Endodermal cell (in vitro differentiated cells): ENCODE measurements around the gene WNT7B. TPM values are rescaled to one million over a fixed set of nuclear protein-coding genes. Genes with fewer than 3 reads are reported as not detected.
A peak's percentile ranks its signal among the peaks of the same experiment; 100 is the strongest.

ENCODE experiments used
- DNase-seq: peaks from one replicate; pipeline ENCODE4 v3.0.0-alpha.2; 2017
- H3K27ac ChIP-seq: 2 replicates; pipeline ENCODE4 v1.5.1; 2013; ENCODE audit warnings: mild to moderate bottlenecking, low read depth, low read length, moderate library complexity
- H3K27me3 ChIP-seq: 2 replicates; pipeline ENCODE4 v1.6.1; 2013; ENCODE audit warnings: mild to moderate bottlenecking, low read length, moderate library complexity; ENCODE audit not compliant: insufficient read depth, control insufficient read depth, poor library complexity, severe bottlenecking
- H3K36me3 ChIP-seq: 2 replicates; pipeline ENCODE4 v1.7.0; 2013; ENCODE audit warnings: mild to moderate bottlenecking, low read length, moderate library complexity; ENCODE audit not compliant: control insufficient read depth, insufficient read depth
- H3K4me1 ChIP-seq: one replicate; pipeline ENCODE4 v1.7.0; 2013; ENCODE audit warnings: low read length; ENCODE audit not compliant: control insufficient read depth, insufficient read depth
- H3K4me3 ChIP-seq: 2 replicates; pipeline ENCODE4 v1.5.1; 2013; ENCODE audit warnings: mild to moderate bottlenecking, low read length, moderate library complexity
- H3K9ac ChIP-seq: 2 replicates; pipeline ENCODE4 v1.6.1; 2013; ENCODE audit warnings: mild to moderate bottlenecking, low read length, moderate library complexity; ENCODE audit not compliant: poor library complexity, severe bottlenecking; ENCODE audit errors: extremely low read depth
- H3K9me3 ChIP-seq: 2 replicates; pipeline ENCODE4 v1.6.1; 2013; ENCODE audit warnings: mild to moderate bottlenecking, low read length, moderate library complexity; ENCODE audit not compliant: control insufficient read depth
- H3K27ac Mint-ChIP-seq: 2 replicates; pipeline ENCODE4 v1.8.0; 2020; ENCODE audit warnings: mixed read lengths
- H3K27me3 Mint-ChIP-seq: 2 replicates; pipeline ENCODE4 v1.8.0; 2021; ENCODE audit warnings: mild to moderate bottlenecking, mixed read lengths; ENCODE audit not compliant: insufficient read depth
- H3K36me3 Mint-ChIP-seq: 2 replicates; pipeline ENCODE4 v1.8.0; 2020; ENCODE audit warnings: low read depth, mixed read lengths
- H3K4me1 Mint-ChIP-seq: 2 replicates; pipeline ENCODE4 v1.8.0; 2020; ENCODE audit warnings: mixed read lengths
- H3K4me3 Mint-ChIP-seq: 2 replicates; pipeline ENCODE4 v1.8.0; 2020; ENCODE audit warnings: mild to moderate bottlenecking, moderate library complexity, mixed read lengths
- H3K9me3 Mint-ChIP-seq: 2 replicates; pipeline ENCODE4 v1.8.0; 2020; ENCODE audit warnings: mild to moderate bottlenecking, mixed read lengths
- CTCF ChIP-seq: fragments of 200-600 bp; sonication (generic); conservative IDR thresholded peaks from 2 replicates; pipeline ENCODE4 v1.5.0; 2021; ENCODE audit warnings: antibody characterized with exemption, mild to moderate bottlenecking
- WGBS, 2 experiments: methylation state at CpG; one replicate each; pipeline versions ENCODE4 v1.1.5 to v1.1.7; 2013; ENCODE audit warnings: missing lambda C conversion rate in 2 of 2, mixed read lengths in 1 of 2; ENCODE audit not compliant: insufficient coverage in 1 of 2, insufficient read length in 1 of 2; 5-methylcytosine and 5-hydroxymethylcytosine counted together
- total RNA-seq, 2 donors: library from RNA; stranded (reverse); fragmentation: NEBNext Ultra II Directional in 1 of 2; extraction: Animal tissue kit (Norgen Biotek cat#: 25700) in 1 of 2; gene quantifications; 2 replicates in 1 of 2; 3 replicates in 1 of 2; pipeline ENCODE4 v1.2.1, GENCODE V29; 2021

WNT7B gene
- total RNA-seq, 2 donors from 2014 or later: not detected

GRCh38 chr22:46017166-46017565, 40.2 kb upstream of the WNT7B start:
- no peaks in the 10 kb centered on the region for H3K36me3 Mint-ChIP-seq
- DNase-seq: no peak
- H3K27me3 ChIP-seq: no peaks in the 10 kb centered on the region
- no peak for TF ChIP-seq CTCF
- H3K9me3 Mint-ChIP-seq: no peaks in the 10 kb centered on the region
- H3K36me3 ChIP-seq: no peaks in the 10 kb centered on the region
- no peak overlapping the region for H3K27ac Mint-ChIP-seq
- H3K4me1 ChIP-seq: peaks cover 3% of the 10 kb centered on the region
- no peak overlapping the region for H3K9ac ChIP-seq
- H3K27ac ChIP-seq: no peak overlapping the region
- no peak overlapping the region for H3K4me3 Mint-ChIP-seq
- no peak overlapping the region for H3K4me3 ChIP-seq
- WGBS, 2 experiments: 82% methylated on average over 1 of the region's 2 CpGs; no CpG with 5 or more reads in 1 of the 2 experiments
- peaks cover 9% of the 10 kb centered on the region for H3K27me3 Mint-ChIP-seq
- no peaks in the 10 kb centered on the region for H3K9me3 ChIP-seq
- peaks cover 9% of the 10 kb centered on the region for H3K4me1 Mint-ChIP-seq

- peaks cover 3% of the 10 kb centered on the region for H3K4me1 ChIP-seq
- H3K27me3 Mint-ChIP-seq: no peaks in the 10 kb centered on the region
- H3K9ac ChIP-seq: peak overlapping the region; percentile 77
- no peaks in the 10 kb centered on the region for H3K36me3 Mint-ChIP-seq
- 5 to 13% methylated on average over 29 to 56 of the region's 56 CpGs for whole genome bisulfite sequencing, 2 experiments
- peak overlapping the region; percentile 64 for H3K27ac ChIP-seq
- peak; percentile 95 for DNase-seq
- H3K36me3 ChIP-seq: no peaks in the 10 kb centered on the region
- no peaks in the 10 kb centered on the region for H3K9me3 ChIP-seq
- peak overlapping the region; percentile 79 for H3K4me3 Mint-ChIP-seq
- peak overlapping the region; percentile 81 for H3K4me3 ChIP-seq
- peak; percentile 82 for TF ChIP-seq CTCF
- H3K27me3 ChIP-seq: no peaks in the 10 kb centered on the region
- peak overlapping the region; percentile 96 for H3K27ac Mint-ChIP-seq
- no peaks in the 10 kb centered on the region for H3K9me3 Mint-ChIP-seq
- peaks cover 9% of the 10 kb centered on the region for H3K4me1 Mint-ChIP-seq
Observed at GRCh38 chr22:46013460-46014416, 36.8 kb upstream of the WNT7B start.

- 77% methylated on average over 11 of the region's 11 CpGs; no CpG with 5 or more reads in 1 of the 2 experiments for WGBS, 2 experiments
- H3K27me3 ChIP-seq: no peaks in the 10 kb centered on the region
- H3K36me3 Mint-ChIP-seq: no peaks in the 10 kb centered on the region
- H3K9me3 ChIP-seq: no peaks in the 10 kb centered on the region
- H3K9me3 Mint-ChIP-seq: no peaks in the 10 kb centered on the region
- H3K4me1 Mint-ChIP-seq: peaks cover 9% of the 10 kb centered on the region
- DNase-seq: no peak
- peak overlapping the region; percentile 79 for H3K4me3 Mint-ChIP-seq
- H3K36me3 ChIP-seq: no peaks in the 10 kb centered on the region
- H3K27ac ChIP-seq: no peak overlapping the region
- no peaks in the 10 kb centered on the region for H3K27me3 Mint-ChIP-seq
- H3K9ac ChIP-seq: no peak overlapping the region
- H3K4me3 ChIP-seq: peak overlapping the region; percentile 81
- peak overlapping the region; percentile 86 for H3K27ac Mint-ChIP-seq
- TF ChIP-seq CTCF: no peak
- peaks cover 3% of the 10 kb centered on the region for H3K4me1 ChIP-seq
Observed at GRCh38 chr22:46012881-46013281, 35.9 kb upstream of the WNT7B start.
